Activated naive CD8-positive, alpha-beta T cell treated with anti-CD3 and anti-CD28 coated beads, Interleukin-2, amount 10 ng/mL, durations not matched to agents 7 days and 5 days (primary cell): ENCODE measurements around the gene ALOX15B. TPM values are rescaled to one million over a fixed set of nuclear protein-coding genes. Genes with fewer than 3 reads are reported as not detected.

Experiments used
- ATAC-seq: fragments of 150-1000 bp; cut with Tn5 transposase; one replicate; pipeline ENCODE4 v1.10.0; 2021; ENCODE audit warnings: low read depth, moderate library complexity
- POLR2A ChIA-PET: fragments of 350-600 bp; sonication (Branson Sonifier 250); formaldehyde crosslinking; loops from one replicate; lab custom pipeline; 2021; ENCODE audit warnings: antibody characterized with exemption; lab: Charles Lee
- DNase-seq: peaks from one replicate; pipeline ENCODE4 v3.0.0; 2021
- H3K27ac Mint-ChIP-seq: one replicate; pipeline ENCODE4 v1.8.0; 2022; ENCODE audit warnings: mild to moderate bottlenecking, mixed read lengths
- H3K27me3 Mint-ChIP-seq: one replicate; pipeline ENCODE4 v1.8.0; 2022; ENCODE audit warnings: mild to moderate bottlenecking, moderate library complexity, mixed read lengths
- H3K36me3 Mint-ChIP-seq: one replicate; pipeline ENCODE4 v1.8.0; 2021; ENCODE audit warnings: mild to moderate bottlenecking, mixed read lengths
- H3K4me1 Mint-ChIP-seq: one replicate; pipeline ENCODE4 v1.8.0; 2021; ENCODE audit warnings: mixed read lengths
- H3K4me3 Mint-ChIP-seq: one replicate; pipeline ENCODE4 v1.8.0; 2022; ENCODE audit warnings: mild to moderate bottlenecking, moderate library complexity, mixed read lengths
- H3K9me3 Mint-ChIP-seq: one replicate; pipeline ENCODE4 v1.8.0; 2021; ENCODE audit warnings: mixed read lengths
- microRNA-seq: library from miRNA; unstranded; fragments of <30 nt; microRNA quantifications from one replicate; pipeline ENCODE4 v1.2.0, GENCODE V29; 2022
- total RNA-seq, 2 experiments: library from RNA; stranded (reverse); gene quantifications; one replicate each; pipeline ENCODE4 v1.2.3, GENCODE V29; 2021

The ALOX15B gene
- total RNA-seq, 2 experiments from 2014 or later: not detected

DNA sequence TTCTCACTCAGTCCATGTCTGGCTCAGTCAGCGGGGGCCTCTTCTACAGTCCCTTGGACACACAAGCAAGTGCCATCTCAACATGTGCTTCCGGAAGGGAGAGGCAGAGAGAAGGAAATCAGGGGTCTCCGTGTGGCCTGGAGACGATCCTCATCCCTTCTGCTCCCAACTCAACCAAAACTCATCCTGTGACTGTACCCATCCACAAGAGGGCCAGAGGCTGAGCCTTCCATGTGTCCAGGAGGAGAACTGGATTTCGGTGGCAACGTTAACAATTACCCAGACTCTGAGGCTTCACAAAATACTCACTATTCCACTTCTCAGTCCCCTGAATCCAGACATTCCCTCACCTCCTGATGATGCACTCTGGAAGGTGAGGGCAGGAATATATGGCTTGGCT lies 56.5 kb downstream of the ALOX15B start:
- Mint-ChIP-seq H3K27ac (no peak overlapping the region), H3K27me3 (peaks cover 8% of the 10 kb centered on the region), H3K9me3 (no peaks in the 10 kb centered on the region), H3K4me1 (peaks cover 10% of the 10 kb centered on the region), H3K36me3 (no peaks in the 10 kb centered on the region), H3K4me3 (no peak overlapping the region)
- POLR2A ChIA-PET: no interaction called here
- ATAC-seq (no peak), DNase-seq (no peak)

DNA sequence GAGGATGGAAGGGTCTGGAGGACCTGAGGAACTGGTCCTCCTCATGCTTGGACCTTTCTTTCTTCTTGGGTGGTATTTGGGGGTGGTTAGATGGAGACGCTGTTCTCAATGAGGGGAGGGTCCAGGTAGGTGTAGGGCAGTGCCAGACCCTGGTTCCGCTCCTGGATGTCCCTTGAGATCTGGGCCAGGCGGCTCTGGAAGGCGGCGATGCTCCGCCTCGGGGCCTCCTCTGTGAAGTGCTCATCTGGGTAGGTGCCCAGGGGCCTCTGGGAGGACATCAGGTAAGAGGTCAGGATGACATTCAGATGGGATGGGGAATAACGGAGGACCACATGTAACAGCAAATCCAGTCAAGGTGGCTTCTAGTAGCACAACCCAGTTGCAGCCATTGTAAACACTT lies 57.7 kb downstream of the ALOX15B start:
- DNase-seq (no peak), ATAC-seq (no peak)
- Mint-ChIP-seq H3K4me3 (no peak overlapping the region), H3K27ac (no peak overlapping the region), H3K27me3 (peaks cover 6% of the 10 kb centered on the region), H3K4me1 (peaks cover 10% of the 10 kb centered on the region), H3K36me3 (no peaks in the 10 kb centered on the region), H3K9me3 (no peaks in the 10 kb centered on the region)
- POLR2A ChIA-PET: no interaction called here

Small RNA genes within 50 kb of the gene (microRNA-seq; reads per million reads assigned to microRNA genes)
- not detected for gene MIR4314

Other genes with a start within 250 kb of the ALOX15B start
- gene KDM6B, start 204.8 kb upstream of the ALOX15B start, total RNA-seq: 10 to 100 TPM; 43.4 to 50.9 TPM
- 1 to 10 TPM; 2.9 to 3.7 TPM for gene TMEM88, start 184.0 kb upstream of the ALOX15B start, total RNA-seq
- 10 to 100 TPM; 62.1 to 71.7 TPM for gene NAA38, start 181.5 kb upstream of the ALOX15B start, total RNA-seq
- gene CYB5D1, start 181.1 kb upstream of the ALOX15B start, total RNA-seq: 1 to 10 TPM; 7.3 to 7.9 TPM
- 100 to 1,000 TPM; 194 to 199 TPM for gene CHD3, start 150.3 kb upstream of the ALOX15B start, total RNA-seq
- gene RNF227, start 122.8 kb upstream of the ALOX15B start, total RNA-seq: 1 to 10 TPM; 4.5 to 5.5 TPM
- gene KCNAB3, start 109.2 kb upstream of the ALOX15B start, total RNA-seq: 10 to 100 TPM; 10.6 to 12.5 TPM
- 100 to 1,000 TPM; 222 to 237 TPM for gene TRAPPC1, start 107.1 kb upstream of the ALOX15B start, total RNA-seq
- gene CNTROB, start 106.9 kb upstream of the ALOX15B start, total RNA-seq: 10 to 100 TPM; 57.3 to 62.7 TPM
- not detected for gene GUCY2D, start 36.4 kb upstream of the ALOX15B start, total RNA-seq
- under 1 TPM; 0.65 to 0.97 TPM for gene ALOX12B, start 48.7 kb downstream of the ALOX15B start, total RNA-seq
- not detected for gene ALOXE3, start 79.5 kb downstream of the ALOX15B start, total RNA-seq
- gene HES7, start 85.0 kb downstream of the ALOX15B start, total RNA-seq: under 1 TPM; 0.23 to 0.75 TPM
- gene PER1, start 113.3 kb downstream of the ALOX15B start, total RNA-seq: 10 to 100 TPM; 52.7 to 53.6 TPM
- gene VAMP2, start 123.9 kb downstream of the ALOX15B start, total RNA-seq: 100 to 1,000 TPM; 116 to 118 TPM
- 10 to 100 TPM; 39.5 to 46.4 TPM for gene TMEM107, start 137.3 kb downstream of the ALOX15B start, total RNA-seq
- gene BORCS6, start 151.1 kb downstream of the ALOX15B start, total RNA-seq: 10 to 100 TPM; 15.7 to 16.5 TPM
- 100 to 1,000 TPM; 128 to 152 TPM for gene AURKB, start 171.5 kb downstream of the ALOX15B start, total RNA-seq
- gene CTC1, start 209.0 kb downstream of the ALOX15B start, total RNA-seq: 100 to 1,000 TPM; 129 to 130 TPM
- gene PFAS, start 210.2 kb downstream of the ALOX15B start, total RNA-seq: 10 to 100 TPM; 47.2 to 56.8 TPM
- 10 to 100 TPM; 43.6 to 44.9 TPM for gene RANGRF, start 249.6 kb downstream of the ALOX15B start, total RNA-seq